Daoy (cell line): ENCODE data around the gene TMPRSS7. TPM values are rescaled to one million over a fixed set of nuclear protein-coding genes. Genes with fewer than 3 reads are reported as not detected.

Source experiments
- DNase-seq: peaks from one replicate; pipeline ENCODE4 v3.0.0-alpha.2; 2015; ENCODE audit warnings: low read depth
- total RNA-seq: library from RNA; depleted of rRNA; stranded (reverse); fragments of >200 nt; shearing (Covaris generic); gene quantifications from 2 replicates; pipeline ENCODE4 v1.2.3, GENCODE V29; 2014; rRNA removed

Gene TMPRSS7
- total RNA-seq, 1 experiment from 2014 or later: not detected

DNA sequence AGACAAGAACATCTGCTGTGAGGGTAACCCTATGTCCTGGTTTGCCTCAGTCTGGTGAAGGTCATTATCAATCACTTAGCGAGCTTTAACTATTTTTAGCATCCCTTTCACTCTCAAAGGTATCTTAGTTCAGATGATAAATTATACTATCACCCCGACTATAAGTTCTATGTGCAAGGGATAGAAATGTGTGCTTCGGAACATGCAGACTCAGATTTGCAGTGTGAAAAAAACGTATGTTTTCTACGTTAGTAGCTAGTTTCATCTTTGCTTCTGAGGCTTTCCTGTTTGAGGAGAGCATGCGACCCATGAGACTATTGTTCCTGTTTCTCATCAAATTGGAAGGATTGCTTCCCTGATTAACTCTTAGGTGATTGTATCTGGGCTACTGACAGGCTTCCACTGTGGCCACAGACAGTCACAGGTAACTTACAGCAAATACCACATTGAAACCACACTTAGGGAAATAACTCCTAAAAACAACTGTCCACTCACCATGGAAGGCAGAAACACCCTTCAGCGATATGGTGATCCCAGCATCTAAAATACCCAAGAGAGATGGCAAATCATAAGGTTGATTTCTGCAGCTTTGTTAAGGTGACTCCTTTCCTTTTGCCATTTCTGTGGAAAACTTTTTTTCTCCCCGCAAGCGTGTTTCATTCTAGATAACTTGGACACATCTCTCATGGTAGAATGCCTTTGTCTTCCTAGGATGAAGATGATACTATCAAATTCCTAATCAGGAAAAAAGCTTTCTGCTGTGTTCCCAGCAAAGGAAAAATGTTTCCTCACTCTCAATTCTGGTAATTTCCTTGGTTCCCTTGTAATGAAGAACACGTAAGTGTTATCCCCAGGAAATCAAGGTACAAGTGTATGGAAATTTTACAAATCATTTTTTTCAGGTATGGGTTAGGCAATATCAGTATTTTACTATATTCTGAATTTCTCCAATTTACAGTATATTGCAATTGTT lies 93.3 kb downstream of the TMPRSS7 start:
- DNase-seq: no peak

DNA sequence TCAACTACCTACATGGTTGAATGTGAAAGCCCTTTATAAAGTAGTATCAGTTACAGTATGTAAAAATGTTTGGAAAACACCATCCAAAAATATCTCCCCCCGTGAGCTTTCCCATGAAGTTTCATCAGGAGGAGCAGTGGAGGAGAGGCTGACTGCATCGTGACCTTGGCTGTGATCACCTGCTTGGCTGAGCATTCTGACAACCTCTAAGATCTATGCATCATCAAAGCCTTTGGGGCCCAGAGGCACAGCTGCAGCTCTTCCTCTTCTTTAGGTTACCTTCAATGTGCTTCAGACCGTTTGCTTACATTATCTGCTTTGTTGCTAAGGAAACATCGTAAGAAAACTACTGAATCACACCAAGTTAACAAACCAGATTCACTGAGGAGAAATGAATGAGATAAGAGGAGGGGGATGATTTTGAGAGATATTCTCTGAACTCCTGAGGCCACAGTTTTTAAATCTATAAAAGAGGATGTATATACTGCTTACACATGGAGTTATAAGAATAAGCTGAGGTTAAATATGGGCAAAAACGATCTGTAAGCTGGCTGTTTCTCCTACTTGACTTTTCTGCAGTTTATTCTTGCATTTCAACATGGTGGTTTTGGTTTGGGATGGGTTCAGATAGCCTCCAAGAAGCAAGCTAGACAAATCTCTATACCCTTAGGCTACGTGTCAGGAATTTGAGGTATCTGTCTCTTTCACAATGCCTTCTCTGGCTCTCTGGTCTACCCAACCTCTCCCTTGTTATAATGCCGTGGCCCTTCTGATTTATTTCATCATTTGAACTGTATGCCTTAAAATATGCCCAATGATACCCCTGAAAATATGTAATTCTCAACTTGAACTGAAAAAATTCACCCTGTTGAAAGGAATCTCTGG lies 94.5 kb downstream of the TMPRSS7 start:
- no peak for DNase-seq

DNA sequence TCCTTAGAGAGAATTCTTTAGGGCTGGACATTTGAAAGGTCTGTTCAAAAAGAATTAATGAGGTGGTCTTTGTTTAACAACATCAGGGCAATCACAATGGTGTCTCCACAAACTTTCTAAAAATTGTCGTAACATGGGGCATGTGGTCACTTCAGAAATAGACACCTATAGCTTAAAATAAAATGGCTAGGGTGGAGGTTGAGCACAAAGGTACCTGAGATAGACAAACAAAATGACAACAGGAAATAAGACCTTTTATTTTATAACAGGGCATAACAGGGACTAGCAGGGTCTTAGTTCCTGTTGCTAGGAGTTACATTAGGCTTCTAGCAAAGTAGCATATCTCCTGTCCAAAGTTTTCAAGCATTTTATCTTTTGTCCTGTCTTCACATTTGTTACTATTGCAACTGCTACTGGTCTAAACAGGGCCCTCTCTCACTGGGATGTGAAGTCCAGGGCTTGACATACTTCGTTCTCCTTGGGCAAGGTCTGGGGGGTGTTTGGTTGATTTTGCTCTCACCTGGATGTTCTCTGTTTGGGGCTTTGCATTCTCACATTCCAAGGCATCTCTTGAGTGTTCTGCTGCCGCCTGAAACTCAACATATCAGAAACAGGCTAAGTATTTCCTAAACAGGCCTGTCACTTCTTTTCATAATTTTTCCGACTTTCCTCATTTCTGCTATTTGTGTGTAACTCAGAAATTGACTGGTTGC lies 95.5 kb downstream of the TMPRSS7 start:
- DNase-seq: no peak

DNA sequence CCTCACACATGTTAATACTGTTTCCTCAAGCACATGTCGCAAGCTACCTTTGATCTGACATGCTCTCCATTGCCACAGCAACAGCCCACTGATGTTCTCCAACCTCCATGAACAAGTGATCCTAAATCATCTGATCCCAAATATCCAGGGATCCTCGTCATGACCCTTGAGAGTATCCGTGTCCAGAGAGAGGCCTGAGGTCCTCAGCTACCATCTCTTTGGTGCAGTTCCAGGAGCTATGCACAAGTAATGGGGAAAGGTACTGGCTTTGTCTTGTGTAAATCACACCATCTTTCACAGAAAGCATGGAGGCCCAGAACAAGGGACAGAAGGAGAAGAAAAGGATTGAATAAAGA lies 96.1 kb downstream of the TMPRSS7 start:
- DNase-seq: no peak

Other genes with a start within 250 kb of the TMPRSS7 start
- gene PHLDB2, start 175.5 kb upstream of the TMPRSS7 start, total RNA-seq: 73.2 and 79.5 TPM in 2 replicates
- gene ABHD10, start 55.7 kb upstream of the TMPRSS7 start, total RNA-seq: 36.3 and 40.5 TPM in 2 replicates
- 0.80 and 5.1 TPM in 2 replicates for gene TAGLN3, start 35.8 kb upstream of the TMPRSS7 start, total RNA-seq
- 14.7 and 18.1 TPM in 2 replicates for gene C3orf52, start 51.7 kb downstream of the TMPRSS7 start, total RNA-seq
- gene GCSAM, start 98.5 kb downstream of the TMPRSS7 start, total RNA-seq: not detected in 2 replicates